Right lung (tissue), 10 donors: Measurements from ENCODE around the gene OR4D6. TPM values are rescaled to one million over a fixed set of nuclear protein-coding genes. Genes with fewer than 3 reads are reported as not detected.
"Not testable (repeated sequence)": the region's sequence is repeated elsewhere in the genome, so short reads cannot be mapped to it uniquely, and the experiment has no call there.

ENCODE experiments used
- DNase-seq, 2 donors: peaks; one replicate each; pipeline ENCODE4 v3.0.0-alpha.2; 2013
- long read RNA-seq, 8 donors: transcript quantifications; one replicate each; lab custom pipeline, GENCODE V29; 2026
- polyA plus RNA-seq, 5 donors: library from polyadenylated mRNA; unstranded; fragments of 120-200 nt; gene quantifications; one replicate each; pipeline versions ENCODE4 v1.2.1 to v1.2.3, GENCODE V29; 2013; ENCODE audit warnings: inconsistent platforms in 1 of 5, low replicate concordance in 1 of 5; ENCODE audit not compliant: insufficient read length in 5 of 5, insufficient read depth in 1 of 5

OR4D6 gene
- polyA plus RNA-seq: not detected
- long read RNA-seq, donor 1: 0 reads
- long read RNA-seq, donor 2: 0 reads
- long read RNA-seq, donor 3: 0 reads
- long read RNA-seq, donor 4: 0 reads
- long read RNA-seq, donor 5: 0 reads
- long read RNA-seq, donor 6: 0 reads
- long read RNA-seq, donor 7: 0 reads
- long read RNA-seq, donor 8: 0 reads

- DNase-seq: no peak
These were observed at the start of gene OR4D6 for GRCh38 chr11:59456661-59457060. TSS of gene OR4D6 (plus strand) at chr11:59456961. CDS start at chr11:59456961, 0 bp downstream.

DNA sequence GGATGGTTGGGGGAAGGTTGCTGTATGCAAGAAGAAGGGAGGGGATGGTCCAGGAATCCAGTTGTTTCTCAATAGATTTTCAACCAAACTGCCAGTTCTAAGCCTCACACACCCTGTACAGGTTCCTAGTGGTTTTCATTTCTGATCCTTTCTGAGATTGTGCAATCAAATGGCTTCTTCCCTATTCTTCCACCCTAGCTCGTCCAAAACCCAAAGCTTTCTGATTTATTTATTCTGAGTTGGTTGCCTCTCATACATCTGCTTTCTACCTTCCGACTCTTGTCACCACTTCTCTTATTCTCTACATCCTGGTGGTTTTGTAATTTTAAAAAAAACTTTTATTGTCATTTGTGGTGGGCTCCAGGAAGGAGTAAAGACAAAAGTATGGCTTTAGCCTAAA lies 43.1 kb upstream of the OR4D6 start:
- DNase-seq: no peak

DNA sequence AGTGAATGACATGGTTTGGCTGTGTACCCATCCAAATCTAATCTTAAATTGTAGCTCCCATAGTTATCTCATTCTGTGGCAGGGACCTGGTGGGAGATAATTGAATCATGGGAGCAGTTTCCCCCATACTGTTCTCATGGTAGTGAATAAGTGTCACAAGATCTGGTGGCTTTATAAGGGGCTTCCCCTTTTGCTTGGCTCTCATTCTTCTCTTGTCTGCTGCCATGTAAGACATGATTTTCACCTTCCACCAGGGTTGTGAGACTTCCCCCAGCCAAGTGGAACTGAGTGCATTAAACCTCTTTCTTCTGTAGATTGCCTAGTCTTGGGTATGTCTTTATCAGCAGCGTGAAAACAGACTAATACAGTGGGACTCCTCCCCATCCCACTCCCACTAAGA lies 41.6 kb upstream of the OR4D6 start:
- no peak for DNase-seq

- DNase-seq: no peak
These were observed 40.1 kb upstream of the OR4D6 start for GRCh38 chr11:59416613-59417012.

DNA sequence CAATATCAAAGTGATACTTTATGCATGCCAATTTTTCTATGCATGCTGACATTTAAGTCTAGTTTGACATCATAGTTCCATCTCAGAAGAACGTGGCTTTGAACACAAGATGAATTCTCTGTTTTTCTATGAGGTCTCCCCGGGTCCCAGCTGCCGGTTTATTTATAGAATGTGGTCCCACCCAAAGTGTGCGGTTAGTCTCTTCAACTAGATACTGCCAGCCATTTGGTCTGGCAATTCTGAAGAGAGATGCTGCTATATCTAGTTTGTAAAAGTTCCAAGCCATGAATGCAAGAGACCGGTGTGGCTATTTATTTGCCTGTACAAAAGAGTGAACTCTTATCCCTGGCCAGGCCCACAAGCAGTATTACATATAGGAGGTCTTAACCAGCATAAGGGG lies 39.7 kb upstream of the OR4D6 start:
- no peak for DNase-seq

DNA sequence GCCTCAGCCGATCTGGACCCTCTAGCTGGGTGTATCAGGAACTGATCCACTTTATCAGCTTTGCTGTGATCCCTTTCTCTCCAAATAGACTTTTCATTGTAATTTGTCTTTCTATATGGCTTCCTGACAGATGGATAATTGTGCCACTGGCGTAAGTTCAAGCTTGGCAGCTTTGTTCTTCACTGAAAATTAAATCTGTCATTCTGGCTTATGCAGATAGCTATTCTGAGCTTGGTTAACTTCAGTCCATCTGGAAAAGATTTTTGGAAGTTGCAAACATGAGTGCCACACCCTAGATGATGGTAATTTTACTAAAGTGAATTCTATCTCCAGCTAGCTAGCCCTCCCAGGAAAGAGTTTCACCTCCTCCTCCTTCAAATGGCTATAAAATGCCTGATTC lies 38.6 kb upstream of the OR4D6 start:
- no peak for DNase-seq

DNA sequence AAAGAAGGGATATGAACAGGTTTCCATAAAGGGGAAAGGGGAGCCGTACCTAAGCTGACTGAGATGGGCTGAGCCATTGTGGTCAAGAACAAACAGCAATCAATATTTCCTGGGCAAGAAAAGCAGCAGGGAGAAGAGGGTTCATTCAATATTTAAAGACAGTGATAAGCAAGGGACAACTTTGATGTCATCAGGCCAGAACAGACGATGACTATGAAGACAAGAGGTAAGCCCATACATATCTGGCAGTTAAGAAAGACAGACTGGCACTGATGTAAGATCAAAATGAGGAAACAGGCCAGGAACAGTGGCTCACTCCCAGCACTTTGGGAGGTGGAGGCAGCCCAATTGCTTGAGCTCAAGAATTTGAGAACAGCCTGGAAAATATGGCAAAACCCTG lies 32.9 kb upstream of the OR4D6 start:
- DNase-seq: no peak

GRCh38 chr11:59425131-59425530 lies 31.6 kb upstream of the OR4D6 start:
- DNase-seq: no peak

DNA sequence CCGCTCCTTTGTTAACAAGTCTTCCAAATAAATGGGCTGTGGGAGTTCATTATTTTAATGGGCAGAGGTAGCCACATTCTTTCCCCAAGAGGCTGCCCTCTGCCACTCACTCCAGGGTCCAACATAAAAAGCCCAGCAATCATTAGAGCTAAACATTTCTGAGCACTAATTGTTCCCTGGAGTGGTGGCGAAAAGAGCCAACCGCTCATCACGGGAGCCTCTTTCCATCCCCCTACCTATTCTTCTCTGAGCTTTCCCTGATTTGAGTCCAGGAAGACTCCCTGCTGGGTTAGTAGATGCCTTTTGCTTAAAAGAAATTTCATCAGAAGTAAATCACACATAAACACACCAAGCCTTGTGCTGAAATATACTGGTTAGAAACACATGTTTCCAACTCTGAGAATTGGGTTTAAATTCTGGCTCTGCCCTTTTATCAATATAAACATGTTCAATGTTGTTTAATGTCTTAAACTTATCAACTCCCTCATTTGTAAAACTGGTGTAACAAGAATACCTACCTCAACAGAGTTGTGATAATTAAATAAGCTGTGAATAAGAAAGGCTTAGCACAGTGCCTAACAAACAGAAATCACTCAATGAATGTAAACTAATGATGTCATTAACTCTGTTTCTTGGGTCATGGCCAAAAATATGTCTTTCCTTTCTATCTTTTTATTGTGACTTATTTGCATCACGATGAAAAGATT lies 30.2 kb upstream of the OR4D6 start, which contains the start of gene OR5A2:
OR5A2 (minus strand) TSS at position 53 of the 707 bp plus-strand sequence. CDS start 3,460 bp downstream, outside the sequence.
- no peak for DNase-seq

GRCh38 chr11:59427068-59427382 lies 29.7 kb upstream of the OR4D6 start:
- DNase-seq: no peak

DNA sequence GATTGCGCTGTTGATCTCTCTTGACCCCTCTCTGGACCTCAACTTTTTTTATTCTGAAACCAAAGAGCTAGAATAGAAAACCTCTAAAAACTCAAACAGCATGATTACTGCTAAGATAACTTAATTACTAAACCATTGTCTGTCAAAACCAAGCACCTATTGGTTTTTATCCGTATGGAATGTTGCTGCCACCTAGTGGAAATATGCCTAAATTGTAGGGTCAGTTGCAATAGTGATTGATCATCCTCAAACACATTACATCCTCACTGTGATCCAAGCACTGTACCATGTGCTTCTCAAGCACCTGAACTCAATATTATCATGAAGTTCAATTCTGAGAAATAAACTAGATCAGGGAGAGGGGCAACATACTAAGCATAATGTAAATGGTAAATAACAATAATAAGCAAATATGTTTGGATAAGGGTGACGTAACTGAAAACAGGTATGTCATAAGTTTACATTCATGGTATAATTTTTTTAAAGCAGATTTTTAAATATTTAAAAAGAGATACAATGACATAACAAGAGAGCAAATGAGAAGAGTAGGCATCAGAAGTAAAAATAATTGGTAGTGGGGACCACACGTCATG lies 26.7 kb upstream of the OR4D6 start:
- peak in 1 of 2 donors; percentile 13 for DNase-seq

DNA sequence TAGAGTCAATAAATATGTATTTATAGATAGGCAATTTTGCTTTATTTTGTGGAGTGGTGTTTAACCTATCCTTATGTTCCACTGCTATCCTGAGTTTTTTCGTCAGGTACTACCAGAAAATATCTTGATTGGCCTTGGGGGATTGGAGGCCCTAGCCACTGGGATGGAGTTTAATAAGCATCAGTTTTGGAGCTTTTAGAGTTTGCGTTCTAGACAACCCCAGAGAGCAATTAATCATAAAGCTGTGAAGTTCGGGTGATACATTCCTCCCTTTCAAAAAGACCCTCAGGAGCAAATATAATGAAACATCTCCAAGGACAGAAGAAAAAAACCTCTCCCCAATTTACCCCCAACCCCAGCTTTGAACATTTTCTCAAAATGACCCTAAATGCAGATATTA lies 20.6 kb upstream of the OR4D6 start, which contains the start of gene OR5A1:
OR5A1 (plus strand) TSS at position 301 of the 400 bp plus-strand sequence. CDS start 6,700 bp downstream, outside the sequence.
- no peak for DNase-seq

- DNase-seq: no peak
These were observed 19.0 kb upstream of the OR4D6 start for GRCh38 chr11:59437770-59438169.

DNA sequence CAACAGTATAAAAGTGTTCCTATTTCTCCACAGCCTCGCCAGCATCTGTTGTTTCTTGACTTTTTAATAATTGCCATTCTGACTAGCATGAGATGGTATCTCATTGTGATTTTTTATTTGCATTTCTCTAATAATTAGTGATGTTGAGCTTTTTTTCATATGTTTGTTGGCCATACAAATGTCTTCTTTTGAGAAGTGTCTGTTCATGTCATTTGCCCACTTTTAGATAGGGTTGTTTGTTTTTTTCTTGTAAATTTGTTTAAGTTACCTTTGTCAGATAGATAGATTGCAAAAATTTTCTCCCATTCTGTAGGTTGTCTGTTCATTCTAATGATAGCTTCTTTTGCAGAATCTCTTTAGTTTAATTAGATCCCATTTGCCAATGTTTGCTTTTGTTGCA lies 11.1 kb upstream of the OR4D6 start:
- DNase-seq: not testable (repeated sequence)

- no peak for DNase-seq
These were observed 8.3 kb upstream of the OR4D6 start for GRCh38 chr11:59448484-59448883.

DNA sequence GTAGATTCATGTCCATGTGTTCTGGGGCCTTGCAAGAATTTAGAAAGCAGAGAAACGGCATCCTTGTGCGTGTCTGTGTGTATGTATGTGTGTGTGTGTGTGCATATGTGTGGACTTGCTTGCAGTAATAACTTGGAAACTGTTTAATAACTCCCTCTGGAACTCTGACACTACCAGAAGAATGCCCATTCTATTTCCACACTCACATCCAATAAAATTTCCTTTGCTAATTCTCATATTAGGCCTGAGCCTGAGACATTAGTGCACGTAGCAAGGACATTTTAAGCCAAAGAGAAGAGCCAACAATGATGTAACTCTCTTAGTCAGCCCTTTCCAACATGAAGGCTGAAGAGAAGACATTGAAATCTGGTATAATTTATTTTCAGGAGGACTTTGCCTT lies 3.2 kb downstream of the OR4D6 start:
- DNase-seq: no peak

- DNase-seq: peak in 1 of 2 donors; percentile 12
These were observed 6.5 kb downstream of the OR4D6 start for GRCh38 chr11:59463190-59463641.

DNA sequence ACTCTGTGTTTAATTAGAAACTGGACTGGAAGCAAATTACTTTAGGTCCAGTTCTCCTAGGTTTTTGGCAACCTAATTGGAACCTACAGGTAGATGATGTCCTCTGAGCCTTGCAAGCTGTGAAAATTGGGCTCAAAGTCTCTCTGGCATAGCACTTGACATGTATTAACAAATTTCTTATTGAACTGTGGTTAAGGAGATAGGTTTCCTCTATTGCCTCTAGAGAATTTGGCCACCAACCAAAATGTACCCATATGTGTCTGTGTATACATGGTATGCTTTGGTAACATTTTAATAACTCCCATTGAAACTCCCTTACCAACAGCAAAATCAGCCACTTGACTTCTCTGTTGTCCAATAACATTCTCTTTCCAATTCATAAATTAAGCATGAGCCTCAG lies 16.3 kb downstream of the OR4D6 start, which contains the start of gene OR4D10:
OR4D10 (plus strand) TSS at position 301 of the 400 bp plus-strand sequence. CDS start 4,115 bp downstream, outside the sequence.
- no peak for DNase-seq

GRCh38 chr11:59475176-59475575 lies 18.4 kb downstream of the OR4D6 start:
- no peak for DNase-seq

DNA sequence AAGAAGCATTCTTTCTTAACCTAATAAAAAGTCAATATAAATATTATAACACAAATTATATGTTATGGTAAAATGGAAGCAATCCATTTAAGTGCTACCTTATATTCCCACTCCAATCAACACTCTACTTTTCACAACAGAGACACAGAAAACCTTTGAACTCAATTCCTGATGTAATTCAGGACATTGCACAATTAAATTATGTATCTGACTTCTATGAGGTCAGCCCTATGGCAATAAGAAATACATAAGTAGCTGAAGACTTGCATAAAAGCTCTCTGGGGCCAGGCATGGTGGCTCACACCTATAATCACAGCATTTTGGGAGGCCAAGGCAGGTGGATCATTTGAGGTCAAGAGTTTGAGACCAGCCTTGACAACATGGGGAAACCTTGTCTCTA lies 23.1 kb downstream of the OR4D6 start:
- no peak for DNase-seq

- no peak for DNase-seq
These were observed 23.6 kb downstream of the OR4D6 start for GRCh38 chr11:59480359-59480758.

DNA sequence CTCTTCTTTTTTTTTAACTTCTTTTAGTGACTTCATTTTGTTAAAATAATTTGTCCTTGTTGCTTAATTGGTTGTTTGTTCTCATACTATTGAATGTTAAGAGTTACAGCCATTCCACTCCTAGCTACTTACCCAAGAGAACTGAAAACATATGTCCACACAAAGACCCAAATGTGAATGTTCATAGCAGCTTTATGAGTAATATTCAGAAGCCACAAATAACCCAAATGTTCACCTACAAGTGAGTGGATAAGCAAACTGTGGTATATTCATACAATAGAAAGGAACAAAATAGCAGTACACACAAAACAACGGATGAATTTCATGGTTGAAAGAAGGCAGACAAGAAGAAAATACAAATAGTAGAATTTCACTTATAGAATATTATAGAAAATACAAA lies 45.2 kb downstream of the OR4D6 start:
- no peak for DNase-seq

GRCh38 chr11:59503276-59503675 lies 46.5 kb downstream of the OR4D6 start, which contains the start of gene OR4D11:
TSS of gene OR4D11 (plus strand) at chr11:59503576. CDS start at chr11:59503576, 0 bp downstream.
- no peak for DNase-seq
